NT2/D1 (cell line): ENCODE results near the gene CD2AP.

ENCODE experiments used
- SUZ12 ChIP-seq: IDR thresholded peaks from 2 replicates; pipeline ENCODE4 v1.6.1; 2011; ENCODE audit not compliant: insufficient read length, insufficient read depth; ENCODE audit errors: extremely low read depth
- YY1 ChIP-seq: IDR thresholded peaks from 2 replicates; pipeline ENCODE4 v1.6.1; 2011; ENCODE audit not compliant: insufficient read length, insufficient read depth

GRCh38 chr6:47451162-47451561 lies 26.4 kb upstream of the CD2AP start:
- no peak for TF ChIP-seq YY1
- TF ChIP-seq SUZ12, result no peak
